H9 (cell line): ENCODE results near the gene OGFOD1. TPM values are rescaled to one million over a fixed set of nuclear protein-coding genes. Genes with fewer than 3 reads are reported as not detected.

Source experiments
- DNase-seq: peaks from one replicate; pipeline ENCODE4 v3.0.0-alpha.2; 2017
- H2AFZ ChIP-seq: one replicate; pipeline ENCODE4 v1.6.1; 2013; ENCODE audit warnings: mild to moderate bottlenecking, low read length, control low read depth, moderate library complexity
- H2AK5ac ChIP-seq: 2 replicates; pipeline ENCODE4 v1.6.1; 2013; ENCODE audit warnings: low read length, control low read depth, mixed read lengths; ENCODE audit not compliant: insufficient read length
- H2BK120ac ChIP-seq: one replicate; pipeline ENCODE4 v1.6.1; 2013; ENCODE audit warnings: low read depth, mild to moderate bottlenecking, low read length, control low read depth, inconsistent platforms; ENCODE audit not compliant: poor library complexity, severe bottlenecking
- H2BK12ac ChIP-seq: 2 replicates; pipeline ENCODE4 v1.6.1; 2013; ENCODE audit warnings: low read length, control low read depth, mixed read lengths, low read depth; ENCODE audit not compliant: insufficient read length
- H2BK15ac ChIP-seq: 2 replicates; pipeline ENCODE4 v1.6.1; 2013; ENCODE audit warnings: low read depth, low read length, control low read depth
- H2BK20ac ChIP-seq: one replicate; pipeline ENCODE4 v1.6.1; 2013; ENCODE audit warnings: low read depth, mild to moderate bottlenecking, low read length, control low read depth, inconsistent platforms; ENCODE audit not compliant: poor library complexity, severe bottlenecking
- H2BK5ac ChIP-seq: 2 replicates; pipeline ENCODE4 v1.6.1; 2013; ENCODE audit warnings: low read length, control low read depth, mixed read lengths; ENCODE audit not compliant: insufficient read length
- H3K14ac ChIP-seq: 2 replicates; pipeline ENCODE4 v1.6.1; 2013; ENCODE audit warnings: low read length, control low read depth; ENCODE audit not compliant: insufficient read depth
- H3K18ac ChIP-seq: 2 replicates; pipeline ENCODE4 v1.6.1; 2013; ENCODE audit warnings: low read depth, mild to moderate bottlenecking, mixed read lengths, low read length, control low read depth; ENCODE audit not compliant: insufficient read length
- H3K23ac ChIP-seq: 2 replicates; pipeline ENCODE4 v1.6.1; 2013; ENCODE audit warnings: low read length, control low read depth, mixed read lengths, low read depth; ENCODE audit not compliant: insufficient read length
- H3K23me2 ChIP-seq: 2 replicates; pipeline ENCODE4 v1.6.1; 2013; ENCODE audit warnings: low read depth, mild to moderate bottlenecking, mixed read lengths, low read length, control low read depth; ENCODE audit not compliant: insufficient read length, poor library complexity, severe bottlenecking
- H3K27ac ChIP-seq: 2 replicates; pipeline ENCODE4 v1.5.1; 2013; ENCODE audit warnings: low read length, control low read depth, mixed read lengths, low read depth; ENCODE audit not compliant: insufficient read length
- H3K27me3 ChIP-seq: 2 replicates; pipeline ENCODE4 v1.6.1; 2013; ENCODE audit warnings: low read length, control low read depth, inconsistent platforms; ENCODE audit not compliant: insufficient read depth
- H3K4ac ChIP-seq: 2 replicates; pipeline ENCODE4 v1.6.1; 2013; ENCODE audit warnings: low read depth, mild to moderate bottlenecking, control low read depth, inconsistent platforms, low read length, moderate library complexity
- H3K4me1 ChIP-seq: 2 replicates; pipeline ENCODE4 v1.6.1; 2013; ENCODE audit warnings: low read length, control low read depth, inconsistent platforms; ENCODE audit not compliant: insufficient read depth
- H3K4me2 ChIP-seq: 2 replicates; pipeline ENCODE4 v1.6.1; 2013; ENCODE audit warnings: low read length, control low read depth, mixed read lengths; ENCODE audit not compliant: insufficient read length, insufficient read depth
- H3K56ac ChIP-seq: 2 replicates; pipeline ENCODE4 v1.6.1; 2013; ENCODE audit warnings: low read depth, mild to moderate bottlenecking, mixed read lengths, low read length, control low read depth; ENCODE audit not compliant: insufficient read length
- H3K79me1 ChIP-seq: 2 replicates; pipeline ENCODE4 v1.6.1; 2013; ENCODE audit warnings: low read depth, mild to moderate bottlenecking, moderate library complexity, low read length, control low read depth, inconsistent platforms; ENCODE audit not compliant: insufficient read depth, poor library complexity, severe bottlenecking
- H3K79me2 ChIP-seq: 2 replicates; pipeline ENCODE4 v1.6.1; 2013; ENCODE audit warnings: low read length, control low read depth, inconsistent platforms; ENCODE audit not compliant: insufficient read depth
- H3K9ac ChIP-seq: 2 replicates; pipeline ENCODE4 v1.6.1; 2013; ENCODE audit warnings: low read length, control low read depth, mixed read lengths; ENCODE audit not compliant: insufficient read length; ENCODE audit errors: extremely low read depth
- H3K9me3 ChIP-seq: one replicate; pipeline ENCODE4 v1.6.1; 2013; ENCODE audit warnings: low read depth, low read length, inconsistent platforms; ENCODE audit not compliant: control insufficient read depth
- H3T11ph ChIP-seq: one replicate; pipeline ENCODE4 v1.6.1; 2013; ENCODE audit warnings: mild to moderate bottlenecking, low read length, control low read depth, inconsistent platforms
- H4K20me1 ChIP-seq: one replicate; pipeline ENCODE4 v1.6.1; 2013; ENCODE audit not compliant: control insufficient read depth, insufficient read length, insufficient read depth
- H4K5ac ChIP-seq: 2 replicates; pipeline ENCODE4 v1.6.1; 2013; ENCODE audit warnings: low read depth, mild to moderate bottlenecking, mixed read lengths, low read length, control low read depth; ENCODE audit not compliant: insufficient read length
- H4K8ac ChIP-seq: replicated peaks from 2 replicates; pipeline ENCODE4 v1.6.1; 2013; ENCODE audit warnings: low read length, control low read depth, mixed read lengths, low read depth; ENCODE audit not compliant: insufficient read length
- H4K91ac ChIP-seq: 2 replicates; pipeline ENCODE4 v1.6.1; 2013; ENCODE audit warnings: low read depth, mild to moderate bottlenecking, moderate library complexity, mixed read lengths, low read length, control low read depth; ENCODE audit not compliant: insufficient read length
- H3K27ac Mint-ChIP-seq, 3 experiments: 2 replicates in 2 of 3; 3 replicates in 1 of 3; pipeline ENCODE4 v1.8.0; 2020 to 2021; ENCODE audit warnings: mixed read lengths in 3 of 3, mild to moderate bottlenecking in 1 of 3, moderate library complexity in 1 of 3
- H3K27me3 Mint-ChIP-seq: 2 replicates; pipeline ENCODE4 v1.8.0; 2021; ENCODE audit warnings: low read depth, mild to moderate bottlenecking, moderate library complexity, mixed read lengths
- H3K36me3 Mint-ChIP-seq, 3 experiments: 2 replicates in 2 of 3; 3 replicates in 1 of 3; pipeline ENCODE4 v1.8.0; 2020 to 2021; ENCODE audit warnings: low read depth in 3 of 3, mixed read lengths in 3 of 3; ENCODE audit not compliant: insufficient read depth in 1 of 3
- H3K4me1 Mint-ChIP-seq, 2 experiments: 2 replicates each; pipeline ENCODE4 v1.8.0; 2020; ENCODE audit warnings: mixed read lengths in 2 of 2
- H3K4me3 Mint-ChIP-seq, 2 experiments: 2 replicates in 1 of 2; 3 replicates in 1 of 2; pipeline ENCODE4 v1.8.0; 2020 to 2021; ENCODE audit warnings: mild to moderate bottlenecking in 2 of 2, mixed read lengths in 2 of 2, moderate library complexity in 1 of 2
- H3K9me3 Mint-ChIP-seq, 2 experiments: 2 replicates in 1 of 2; 3 replicates in 1 of 2; pipeline ENCODE4 v1.8.0; 2020; ENCODE audit warnings: mild to moderate bottlenecking in 2 of 2, mixed read lengths in 2 of 2, moderate library complexity in 1 of 2
- CTCF ChIP-seq: fragments of 200-600 bp; sonication (generic); conservative IDR thresholded peaks from 3 replicates; pipeline ENCODE4 v1.8.0; 2021; ENCODE audit warnings: antibody characterized with exemption, mild to moderate bottlenecking
- WGBS: extraction: QIAGEN DNeasy Blood & Tissue Kit; methylation state at CpG from one replicate; pipeline ENCODE4 v1.1.7; 2013; ENCODE audit warnings: missing lambda C conversion rate, low lambda C conversion rate, mixed read lengths; ENCODE audit not compliant: insufficient read length; ENCODE audit errors: extremely low coverage; 5-methylcytosine and 5-hydroxymethylcytosine counted together
- total RNA-seq: library from RNA; stranded (reverse); gene quantifications from 2 replicates; pipeline ENCODE4 v1.2.1, GENCODE V29; 2021

Gene OGFOD1
- total RNA-seq, 1 experiment from 2014 or later: 66.5 TPM

- H3T11ph ChIP-seq: no peak overlapping the region
- peak; percentile 45 for DNase-seq
- no peak overlapping the region for H2BK5ac ChIP-seq
- H3K79me1 ChIP-seq: peaks cover 3% of the 10 kb centered on the region
- peak overlapping the region; percentile 85 to 95 for H3K4me3 Mint-ChIP-seq
- H3K4me1 ChIP-seq: peaks cover 7% of the 10 kb centered on the region; the same call in 1 of the 2 replicates
- H3K18ac ChIP-seq: no peak overlapping the region
- peak overlapping the region; percentile 100 for H3K4me2 ChIP-seq
- no peaks in the 10 kb centered on the region for H3K9me3 ChIP-seq
- no peak overlapping the region for H4K91ac ChIP-seq
- no peak overlapping the region for H3K27ac ChIP-seq
- peaks cover 17% of the 10 kb centered on the region for H3K27me3 Mint-ChIP-seq
- H3K79me2 ChIP-seq: peaks cover 2% of the 10 kb centered on the region; the same call in 1 of the 2 replicates
- no peak overlapping the region for H3K23ac ChIP-seq
- no peak overlapping the region for H2AFZ ChIP-seq
- no peaks in the 10 kb centered on the region for H3K9me3 Mint-ChIP-seq
- no peaks in the 10 kb centered on the region; the same call in 1 of the 2 replicates for H3K27me3 ChIP-seq
- no peaks in the 10 kb centered on the region; a peak in 2 of 7 replicates for H3K36me3 Mint-ChIP-seq
- no peak overlapping the region for H4K5ac ChIP-seq
- no peak overlapping the region for H3K4ac ChIP-seq
- no peak overlapping the region for H2BK20ac ChIP-seq
- peak overlapping the region; percentile 47 for H3K9ac ChIP-seq
- no peak overlapping the region for H2BK120ac ChIP-seq
- H4K20me1 ChIP-seq: no peaks in the 10 kb centered on the region
- H2AK5ac ChIP-seq: no peak overlapping the region
- no peak overlapping the region for H2BK12ac ChIP-seq
- no peak overlapping the region for H2BK15ac ChIP-seq
- WGBS: no CpG with 5 or more reads among the region's 79 CpGs
- H3K56ac ChIP-seq: no peak overlapping the region
- H3K27ac Mint-ChIP-seq: peak overlapping the region in 1 of 3 experiments; percentile 13; a peak in 1 of 7 replicates
- peak overlapping the region; percentile 82 for H3K14ac ChIP-seq
- no peak overlapping the region for H4K8ac ChIP-seq
- TF ChIP-seq CTCF: no peak
- peaks cover 39 to 45% of the 10 kb centered on the region in 2 experiments for H3K4me1 Mint-ChIP-seq
- H3K23me2 ChIP-seq: peaks cover 7% of the 10 kb centered on the region
Measured at GRCh38 chr16:56424791-56425438, 26.4 kb upstream of the OGFOD1 start.
